Ovary (tissue), 3 donors: ENCODE data around the gene PXN.

ENCODE experiments used
- EP300 ChIP-seq: sonication (generic); formaldehyde crosslinking; IDR thresholded peaks from one replicate; pipeline ENCODE4 v1.6.1; 2017; ENCODE audit warnings: antibody characterized with exemption
- POLR2A ChIP-seq: fragments of 450-650 bp; IDR thresholded peaks from one replicate; pipeline ENCODE4 v1.6.1; 2017; ENCODE audit warnings: antibody characterized with exemption, mild to moderate bottlenecking, moderate library complexity
- TF ChIP-seq, protein P1 (sequence below), 3 donors: fragments of 450-650 bp in 2 of 3; fragments of 200-600 bp in 1 of 3; IDR thresholded peaks; one replicate each; pipeline versions ENCODE4 v1.5.1 to v1.8.0; 2016 to 2022; ENCODE audit warnings: antibody characterized with exemption in 3 of 3, mild to moderate bottlenecking in 1 of 3
- donor health status: DM: no; HTN: no; CAD: no.

DNA sequence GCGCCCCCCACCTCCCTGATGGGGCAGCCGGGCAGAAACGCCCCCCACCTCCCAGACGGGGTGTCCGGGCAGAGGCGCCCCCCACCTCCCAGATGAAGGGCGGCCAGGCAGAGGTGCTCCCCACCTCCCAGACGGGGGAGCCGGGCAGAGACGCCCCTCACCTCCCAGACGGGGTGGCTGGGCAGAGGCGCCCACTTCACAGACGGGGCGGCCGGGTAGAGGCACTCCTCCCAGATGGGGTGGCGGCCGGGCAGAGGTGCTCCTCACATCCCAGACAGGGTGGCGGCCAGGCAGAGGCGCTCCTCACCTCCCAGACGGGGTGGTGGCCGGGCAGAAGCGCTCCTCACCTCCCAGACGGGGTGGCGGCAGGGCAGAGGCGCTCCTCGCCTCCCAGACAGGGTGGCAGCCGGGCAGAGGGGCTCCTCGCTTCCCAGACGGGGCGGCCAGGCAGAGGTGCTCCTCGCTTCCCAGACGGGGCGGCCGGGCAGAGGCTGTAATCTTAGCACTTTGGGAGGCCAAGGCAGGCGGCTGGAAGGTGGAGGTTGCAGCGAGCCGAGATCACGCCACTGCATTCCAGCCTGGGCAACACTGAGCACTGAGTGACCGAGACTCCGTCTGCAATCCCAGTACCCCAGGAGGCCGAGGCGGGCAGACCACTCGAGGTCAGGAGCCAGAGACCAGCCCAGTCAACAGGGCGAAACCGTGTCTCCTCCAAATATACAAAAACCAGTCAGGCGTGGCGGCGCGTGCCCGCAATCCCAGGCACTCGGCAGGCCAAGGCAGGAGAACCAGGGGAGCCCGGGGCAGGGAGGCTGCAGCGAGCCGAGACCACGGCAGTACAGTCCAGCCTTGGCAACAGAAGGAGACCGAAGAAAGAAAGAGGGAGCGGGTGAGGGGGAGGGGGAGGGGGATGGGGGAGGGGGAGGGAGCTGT is 12.9 kb upstream of the PXN start:
- TF ChIP-seq POLR2A (no peak), EP300 (no peak)
- TF ChIP-seq, protein P1, sequence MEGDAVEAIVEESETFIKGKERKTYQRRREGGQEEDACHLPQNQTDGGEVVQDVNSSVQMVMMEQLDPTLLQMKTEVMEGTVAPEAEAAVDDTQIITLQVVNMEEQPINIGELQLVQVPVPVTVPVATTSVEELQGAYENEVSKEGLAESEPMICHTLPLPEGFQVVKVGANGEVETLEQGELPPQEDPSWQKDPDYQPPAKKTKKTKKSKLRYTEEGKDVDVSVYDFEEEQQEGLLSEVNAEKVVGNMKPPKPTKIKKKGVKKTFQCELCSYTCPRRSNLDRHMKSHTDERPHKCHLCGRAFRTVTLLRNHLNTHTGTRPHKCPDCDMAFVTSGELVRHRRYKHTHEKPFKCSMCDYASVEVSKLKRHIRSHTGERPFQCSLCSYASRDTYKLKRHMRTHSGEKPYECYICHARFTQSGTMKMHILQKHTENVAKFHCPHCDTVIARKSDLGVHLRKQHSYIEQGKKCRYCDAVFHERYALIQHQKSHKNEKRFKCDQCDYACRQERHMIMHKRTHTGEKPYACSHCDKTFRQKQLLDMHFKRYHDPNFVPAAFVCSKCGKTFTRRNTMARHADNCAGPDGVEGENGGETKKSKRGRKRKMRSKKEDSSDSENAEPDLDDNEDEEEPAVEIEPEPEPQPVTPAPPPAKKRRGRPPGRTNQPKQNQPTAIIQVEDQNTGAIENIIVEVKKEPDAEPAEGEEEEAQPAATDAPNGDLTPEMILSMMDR (IDR thresholded peaks at IDR 0.05) = no peak
